ENCODE measurements around the gene PINLYP.
"Not testable (repeated sequence)": the region's sequence is repeated elsewhere in the genome, so short reads cannot be mapped to it uniquely, and the experiment has no call there.

Gene PINLYP

GRCh38 chr19:43575156-43575950 is at the start of gene PINLYP, which contains the start of gene XRCC1:
PINLYP (plus strand) TSS chr19:43575801; CDS start chr19:43577192, 1,391 bp downstream.
XRCC1 (minus strand) TSS chr19:43575527; CDS start chr19:43575458, 69 bp downstream.
- peak; percentile 84 for DNase-seq

GRCh38 chr19:43525836-43526771 is 49.5 kb upstream of the PINLYP start:
- DNase-seq, result no peak

- peak; percentile 21 for DNase-seq
These were observed 48.4 kb upstream of the PINLYP start, which contains the start of gene ETHE1 for GRCh38 chr19:43526884-43527859. ETHE1 (minus strand) TSS chr19:43527201; CDS start chr19:43527177, 24 bp downstream.

DNA sequence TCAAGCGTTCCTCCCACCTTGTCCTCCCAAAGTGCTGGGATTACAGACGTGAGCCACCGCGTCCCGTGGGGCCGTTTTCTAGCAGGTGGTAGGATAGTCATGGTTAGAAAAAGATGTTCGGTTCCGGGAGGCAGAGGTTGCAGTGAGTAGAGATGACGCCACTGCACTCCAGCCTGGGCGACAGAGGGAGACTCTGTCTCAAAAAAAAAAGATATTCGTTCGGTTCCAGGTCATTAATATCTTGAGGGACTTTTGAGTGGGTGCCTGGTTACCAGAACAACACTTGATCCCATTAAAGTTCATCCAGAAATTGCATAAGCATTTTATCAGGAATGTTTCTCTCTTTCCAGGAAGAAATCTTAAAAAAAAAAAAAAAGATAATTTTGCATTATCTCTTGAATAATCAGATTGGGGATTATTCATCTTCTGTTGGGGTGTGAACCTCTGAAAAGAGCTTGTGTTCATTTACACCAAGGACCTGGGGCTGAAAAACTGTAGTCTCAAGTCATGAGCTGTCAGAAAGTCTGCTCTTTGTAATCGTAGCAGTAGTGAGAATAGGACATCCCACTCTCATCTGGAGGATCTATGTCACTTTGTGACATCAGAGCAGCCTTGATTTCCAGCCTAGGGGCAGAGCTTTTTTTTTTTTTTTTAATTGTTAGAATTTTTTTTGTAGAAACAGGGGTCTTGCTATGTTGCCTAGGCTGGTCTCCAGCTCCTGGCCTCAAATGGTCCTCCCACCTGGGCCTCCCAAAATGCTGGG is 47.6 kb upstream of the PINLYP start:
- no peak for DNase-seq

- no peak for DNase-seq
These were observed 43.0 kb upstream of the PINLYP start for GRCh38 chr19:43532571-43532961.

DNA sequence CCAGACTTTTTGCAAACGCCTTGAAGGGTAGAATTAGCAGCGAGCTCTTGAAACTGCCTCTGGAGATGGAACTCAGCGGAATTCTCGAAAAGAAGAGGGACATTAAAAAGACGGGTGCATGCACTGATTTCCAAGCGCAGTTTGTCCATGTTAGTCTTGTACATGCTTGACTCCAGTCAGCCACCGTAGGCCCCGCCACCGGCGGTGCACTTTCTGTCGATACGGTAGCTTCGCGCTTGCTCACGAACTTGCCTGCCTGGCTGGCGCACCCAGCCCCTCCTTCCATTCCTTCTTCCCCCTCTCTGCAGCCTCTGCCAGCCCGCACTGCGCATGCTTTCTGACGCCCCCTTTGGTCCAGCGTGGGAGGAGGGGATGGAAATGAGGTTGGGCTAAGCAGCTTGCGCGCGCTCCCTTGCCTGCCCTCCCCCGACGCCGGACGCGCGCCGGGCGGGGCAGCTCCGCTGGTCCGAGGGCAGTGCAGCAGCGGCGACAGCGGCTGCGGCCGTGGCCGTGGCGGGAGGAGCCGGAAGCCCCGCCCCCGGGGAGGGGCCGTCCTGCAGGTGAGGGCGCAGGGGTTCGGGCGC is 42.5 kb upstream of the PINLYP start, which contains the start of gene ZNF575:
TSS of gene ZNF575 (plus strand) at position 227 of the 584 bp plus-strand sequence. CDS start 1,235 bp downstream, outside the sequence.
- DNase-seq, result peak; percentile 76

DNA sequence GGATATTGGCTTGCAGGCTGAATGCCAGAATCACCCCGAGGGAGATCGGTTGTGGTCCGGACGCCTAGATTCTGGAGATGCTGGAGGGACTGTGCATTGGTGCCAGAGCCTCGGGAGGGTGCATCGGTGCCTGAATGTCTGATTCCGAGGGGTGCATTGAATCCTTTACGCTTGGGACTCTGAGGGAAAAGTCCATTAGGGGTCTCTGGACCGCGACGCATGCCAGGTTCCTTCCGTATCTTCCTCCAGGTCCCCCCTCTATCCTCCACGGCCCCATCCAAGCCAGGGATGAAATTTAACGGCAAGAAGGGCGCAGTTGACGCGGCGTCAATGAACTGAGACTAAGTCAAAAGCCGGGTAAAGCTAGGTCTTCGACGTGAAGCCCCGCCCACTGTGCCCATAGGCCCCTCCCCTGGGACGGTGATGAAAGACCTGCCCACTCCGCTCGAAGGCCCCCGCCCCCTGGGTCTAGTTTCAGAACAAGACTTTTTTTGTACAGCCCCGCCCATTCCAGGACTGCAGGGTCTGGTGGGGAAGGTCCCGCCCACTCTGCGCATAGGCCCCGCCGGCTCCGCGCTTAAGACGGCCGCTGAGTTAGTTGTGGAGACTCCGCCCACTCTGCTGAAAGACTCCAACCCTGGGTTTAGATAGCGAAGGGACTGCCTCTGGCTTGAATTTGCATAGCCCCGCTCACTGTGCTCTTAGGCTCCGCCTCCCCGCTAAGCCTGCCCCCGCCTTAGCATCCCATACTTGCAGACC is 41.9 kb upstream of the PINLYP start:
- peak; percentile 93 for DNase-seq

GRCh38 chr19:43534305-43534815 is 41.2 kb upstream of the PINLYP start:
- no peak for DNase-seq

GRCh38 chr19:43534816-43535761 is 40.5 kb upstream of the PINLYP start:
- DNase-seq, result no peak

DNA sequence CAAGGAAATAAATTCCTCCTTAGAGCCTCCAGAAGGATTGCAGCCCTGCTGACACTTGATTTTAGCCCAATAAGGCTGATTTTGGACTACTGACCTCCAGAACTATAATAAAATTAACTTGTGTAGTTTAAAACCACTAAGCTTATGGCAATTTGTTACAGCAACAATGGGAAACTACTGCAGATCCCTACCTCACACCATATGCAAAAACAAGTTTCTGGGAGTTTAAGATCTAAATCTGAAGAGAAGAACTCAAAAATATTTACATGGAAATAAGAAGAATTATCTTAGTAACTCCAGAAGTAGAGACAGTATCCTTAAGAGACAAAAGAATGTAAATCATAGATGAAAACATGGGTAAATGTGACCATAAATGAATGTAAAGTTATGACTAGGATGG is 36.7 kb upstream of the PINLYP start:
- DNase-seq, result no peak

- no peak for DNase-seq
These were observed 35.2 kb upstream of the PINLYP start for GRCh38 chr19:43540381-43540780.

DNA sequence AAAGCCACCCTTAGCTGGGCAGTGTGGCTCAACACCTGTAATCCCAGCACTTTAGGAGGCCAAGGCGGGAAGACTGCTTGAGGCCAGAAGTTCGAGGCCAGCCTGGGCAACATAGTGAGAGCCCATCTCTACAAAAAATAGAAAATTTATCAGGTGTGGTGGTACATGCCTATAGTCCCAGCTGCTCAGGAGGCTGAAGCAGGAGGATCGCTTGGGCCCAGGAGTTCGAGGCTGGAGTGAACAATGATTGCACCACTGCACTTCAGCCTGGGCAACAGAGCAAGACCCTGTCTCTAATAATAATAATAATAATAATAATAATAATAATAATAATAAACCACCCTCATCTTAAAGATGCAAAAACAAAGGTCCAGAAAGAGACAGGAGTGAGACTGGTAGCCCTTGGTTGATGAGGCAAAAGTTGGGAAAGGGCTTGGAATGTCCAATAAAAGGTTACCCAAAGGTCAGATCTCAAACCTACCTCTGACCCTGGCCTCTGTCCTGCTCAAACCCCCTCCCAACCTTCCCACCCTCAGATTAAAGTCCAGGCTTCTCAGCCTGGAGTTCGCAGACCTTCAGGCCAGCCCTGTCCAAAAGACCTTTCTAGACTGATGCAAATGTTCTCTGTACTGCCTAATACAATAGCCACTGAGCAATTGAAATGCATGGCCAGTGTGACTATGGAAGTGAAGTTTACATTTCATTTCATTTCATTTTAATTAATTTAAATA is 33.5 kb upstream of the PINLYP start:
- no peak for DNase-seq

GRCh38 chr19:43544077-43544476 is 31.5 kb upstream of the PINLYP start:
- DNase-seq, result no peak

DNA sequence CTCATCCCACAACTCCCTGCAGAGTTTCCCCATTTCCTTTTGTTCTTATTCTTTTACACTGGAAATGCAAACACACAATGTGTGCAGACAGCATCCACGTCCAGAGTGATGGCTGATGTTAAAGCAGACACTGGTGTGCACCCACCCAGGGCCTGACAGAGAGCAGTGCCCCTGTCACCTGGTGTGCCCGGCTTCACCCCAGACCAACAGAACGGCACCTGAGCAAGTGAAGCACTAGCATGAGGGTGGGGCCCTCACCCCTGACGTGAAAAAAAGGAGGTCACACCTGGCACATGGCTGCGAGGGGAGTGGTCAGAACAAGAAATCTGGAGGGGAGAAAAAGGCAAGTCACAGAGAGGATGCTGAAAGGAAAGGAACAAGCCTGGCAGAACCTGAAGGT is 30.3 kb upstream of the PINLYP start:
- DNase-seq, result no peak

DNA sequence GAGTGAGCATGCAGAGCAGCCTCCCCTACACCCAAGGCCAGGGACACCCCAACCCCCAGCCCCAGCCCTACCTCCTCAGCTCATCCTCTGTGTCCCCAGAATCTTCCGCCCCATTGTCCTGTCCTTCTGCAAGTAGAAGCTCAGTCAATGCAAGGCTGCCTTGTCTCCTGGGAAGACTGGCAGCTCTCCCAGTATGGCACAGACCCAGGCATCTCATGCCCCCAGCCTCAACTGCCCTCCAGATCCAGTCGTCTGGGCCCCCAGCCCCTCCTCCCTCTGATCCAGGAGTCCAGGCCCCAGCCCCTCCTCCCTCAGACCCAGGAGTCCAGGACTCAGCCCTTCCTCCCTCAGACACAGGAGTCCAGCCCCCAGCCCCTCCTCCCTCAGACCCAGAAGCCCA is 29.6 kb upstream of the PINLYP start:
- no peak for DNase-seq

DNA sequence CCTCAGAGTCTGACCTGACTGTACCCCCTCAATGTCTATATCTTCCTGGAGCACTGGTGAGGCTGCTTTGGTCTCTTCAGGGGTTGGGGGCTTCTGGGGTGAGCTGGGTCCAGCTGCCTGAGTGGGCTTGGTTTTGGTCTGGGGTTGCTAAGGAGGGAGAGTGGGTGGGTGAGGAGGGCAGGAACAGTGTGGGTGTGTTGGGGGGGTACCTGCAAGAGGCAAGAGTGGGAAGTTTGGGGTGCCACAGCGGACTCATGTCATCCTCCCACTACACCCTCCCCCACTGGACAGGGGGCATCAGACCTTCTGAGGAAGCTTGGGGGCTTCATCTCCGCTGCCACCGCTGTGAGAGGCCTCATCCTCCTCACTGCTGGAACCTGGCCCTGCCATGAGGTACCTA is 29.0 kb upstream of the PINLYP start:
- no peak for DNase-seq

DNA sequence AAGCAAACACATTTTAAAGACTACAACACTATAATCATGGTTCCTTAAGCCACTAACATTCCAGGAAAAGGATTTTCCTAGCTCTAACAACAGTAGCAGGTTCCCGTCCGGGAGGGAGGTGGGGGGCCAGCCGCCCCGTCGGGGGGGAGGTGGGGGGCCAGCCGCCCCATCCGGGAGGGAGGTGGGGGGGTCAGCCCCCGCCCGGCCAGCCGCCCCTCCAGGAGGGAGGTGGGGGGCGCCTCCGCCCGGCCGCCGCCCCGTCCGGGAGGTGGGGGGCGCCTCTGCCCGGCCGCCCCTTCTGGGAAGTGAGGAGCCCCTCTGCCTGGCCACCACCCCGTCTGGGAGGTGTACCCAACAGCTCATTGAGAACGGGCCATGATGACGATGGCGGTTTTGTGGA is 27.7 kb upstream of the PINLYP start:
- DNase-seq, result not testable (repeated sequence)

GRCh38 chr19:43548706-43549105 is 26.9 kb upstream of the PINLYP start:
- no peak for DNase-seq

Measured in GOT3 (cell line).